IMR-90 (cell line): ENCODE data around the gene ATP2A3. TPM values are rescaled to one million over a fixed set of nuclear protein-coding genes. Genes with fewer than 3 reads are reported as not detected.

Source experiments
- ATAC-seq: fragments of 200-7000 bp; cut with Tn5 transposase; 2 replicates; pipeline ENCODE4 v1.9.1; 2020; ENCODE audit warnings: low read depth, mild to moderate bottlenecking, moderate library complexity
- BruUV-seq: library from RNA; stranded (reverse); fragments of 400-500 nt; replicated peaks from 2 replicates; lab custom pipeline; 2021; lab: Mats Ljungman, UMichigan
- CTCF ChIA-PET: fragments of 300-600 bp; formaldehyde crosslinking; extraction: SDS; loops from one replicate; lab custom pipeline; 2021; ENCODE audit warnings: antibody characterized with exemption; lab: Yijun Ruan, JAX
- POLR2A ChIA-PET: fragments of 300-600 bp; sonication (Branson Sonifier 250); formaldehyde crosslinking; loops from one replicate; lab custom pipeline; 2022; ENCODE audit warnings: antibody characterized with exemption; ENCODE audit not compliant: unreplicated experiment; lab: Charles Lee
- DNase-seq: peaks from one replicate; pipeline ENCODE4 v3.0.0; 2013
- H2AFZ ChIP-seq: replicated peaks from 2 replicates; pipeline ENCODE3; 2013; ENCODE audit warnings: low read length, mild to moderate bottlenecking; ENCODE audit not compliant: poor library complexity
- H2AK5ac ChIP-seq: 2 replicates; pipeline ENCODE4 v1.6.1; 2013; ENCODE audit warnings: low read depth, low read length, inconsistent platforms
- H2AK9ac ChIP-seq: replicated peaks from 2 replicates; pipeline ENCODE3; 2013; ENCODE audit warnings: mild to moderate bottlenecking, low read depth, low read length, moderate library complexity; ENCODE audit not compliant: poor library complexity
- H2BK120ac ChIP-seq: 2 replicates; pipeline ENCODE4 v1.6.1; 2013; ENCODE audit warnings: low read depth, low read length, inconsistent platforms
- H2BK15ac ChIP-seq: 3 replicates; pipeline ENCODE4 v1.6.1; 2013; ENCODE audit warnings: low read depth, low read length, inconsistent platforms
- H2BK20ac ChIP-seq: 2 replicates; pipeline ENCODE4 v1.6.1; 2013; ENCODE audit warnings: low read depth, mild to moderate bottlenecking, inconsistent platforms, low read length, moderate library complexity
- H2BK5ac ChIP-seq: 2 replicates; pipeline ENCODE4 v1.6.1; 2013; ENCODE audit warnings: mild to moderate bottlenecking, low read depth, low read length, inconsistent platforms; ENCODE audit not compliant: poor library complexity, severe bottlenecking
- H3K14ac ChIP-seq: replicated peaks from 2 replicates; pipeline ENCODE4 v1.6.1; 2013; ENCODE audit warnings: low read depth, low read length, inconsistent platforms
- H3K18ac ChIP-seq: 2 replicates; pipeline ENCODE4 v1.6.1; 2013; ENCODE audit warnings: low read depth, low read length, control low read depth
- H3K23ac ChIP-seq: 2 replicates; pipeline ENCODE4 v1.6.1; 2013; ENCODE audit warnings: low read depth, low read length, inconsistent platforms
- H3K27ac ChIP-seq: 2 replicates; pipeline ENCODE4 v1.5.1; 2013; ENCODE audit warnings: mild to moderate bottlenecking, control low read depth, low read length; ENCODE audit not compliant: insufficient read depth
- H3K27me3 ChIP-seq: 2 replicates; pipeline ENCODE4 v1.6.1; 2013; ENCODE audit warnings: low read length; ENCODE audit not compliant: control insufficient read depth, insufficient read depth
- H3K36me3 ChIP-seq: 2 replicates; pipeline ENCODE4 v1.6.1; 2013; ENCODE audit warnings: low read length, mixed read lengths; ENCODE audit not compliant: control insufficient read depth, insufficient read depth
- H3K4ac ChIP-seq: 2 replicates; pipeline ENCODE4 v1.6.1; 2013; ENCODE audit warnings: low read depth, low read length, inconsistent platforms
- H3K4me1 ChIP-seq: 2 replicates; pipeline ENCODE4 v1.6.1; 2013; ENCODE audit warnings: low read length, mixed read lengths; ENCODE audit not compliant: control insufficient read depth, insufficient read depth
- H3K4me2 ChIP-seq: 2 replicates; pipeline ENCODE4 v1.6.1; 2013; ENCODE audit warnings: low read depth, mild to moderate bottlenecking, control low read depth, low read length, moderate library complexity
- H3K4me3 ChIP-seq: 2 replicates; pipeline ENCODE4 v1.5.1; 2013; ENCODE audit warnings: low read depth, mild to moderate bottlenecking, control low read depth, low read length, moderate library complexity; ENCODE audit not compliant: insufficient read depth
- H3K56ac ChIP-seq: 2 replicates; pipeline ENCODE4 v1.6.1; 2013; ENCODE audit warnings: low read length, inconsistent platforms; ENCODE audit not compliant: insufficient read depth; ENCODE audit errors: extremely low read depth
- H3K79me1 ChIP-seq, 2 experiments: 2 replicates each; pipeline ENCODE4 v1.6.1; 2013; ENCODE audit warnings: low read length in 2 of 2, inconsistent platforms in 1 of 2, low read depth in 1 of 2
- H3K9ac ChIP-seq: 2 replicates; pipeline ENCODE4 v1.6.1; 2013; ENCODE audit warnings: low read depth, low read length, control low read depth
- H3K9me1 ChIP-seq: 2 replicates; pipeline ENCODE4 v1.6.1; 2013; ENCODE audit warnings: low read length, inconsistent platforms; ENCODE audit not compliant: insufficient read depth
- H3K9me3 ChIP-seq: 2 replicates; pipeline ENCODE4 v1.6.1; 2013; ENCODE audit warnings: low read length; ENCODE audit not compliant: control insufficient read depth, insufficient read depth
- H4K20me1 ChIP-seq: 2 replicates; pipeline ENCODE4 v1.6.1; 2013; ENCODE audit warnings: low read length, inconsistent platforms; ENCODE audit not compliant: insufficient read depth
- H4K5ac ChIP-seq: 2 replicates; pipeline ENCODE4 v1.6.1; 2013; ENCODE audit warnings: mild to moderate bottlenecking, low read depth, low read length, control low read depth
- H4K8ac ChIP-seq, 2 experiments: 2 replicates each; pipeline ENCODE4 v1.6.1; 2013; ENCODE audit warnings: low read depth in 2 of 2, low read length in 2 of 2, control low read depth in 1 of 2, inconsistent platforms in 1 of 2
- H4K91ac ChIP-seq: 2 replicates; pipeline ENCODE4 v1.6.1; 2013; ENCODE audit warnings: low read depth, low read length, inconsistent platforms; ENCODE audit not compliant: insufficient read depth
- CEBPB ChIP-seq: IDR thresholded peaks from 2 replicates; pipeline ENCODE4 v1.6.1; 2012; ENCODE audit warnings: low read depth, low read length, improper control_type of control experiment
- CHD1 ChIP-seq: IDR thresholded peaks from 2 replicates; pipeline ENCODE4 v1.6.1; 2012; ENCODE audit warnings: low read depth, low read length, improper control_type of control experiment
- FOS ChIP-seq: fragments of 150-350 bp; IDR thresholded peaks from 2 replicates; pipeline ENCODE4 v1.6.1; 2016; ENCODE audit warnings: low read depth, low read length
- MAFK ChIP-seq: IDR thresholded peaks from 2 replicates; pipeline ENCODE4 v1.6.1; 2012; ENCODE audit warnings: low read depth, low read length, improper control_type of control experiment
- POLR2A ChIP-seq: IDR thresholded peaks from 2 replicates; pipeline ENCODE4 v1.6.1; 2012; ENCODE audit warnings: mild to moderate bottlenecking, low read depth, low read length
- RAD21 ChIP-seq: IDR thresholded peaks from 2 replicates; pipeline ENCODE4 v1.6.1; 2012; ENCODE audit warnings: low read length, improper control_type of control experiment
- RCOR1 ChIP-seq: IDR thresholded peaks from 2 replicates; pipeline ENCODE4 v1.6.1; 2012; ENCODE audit warnings: mild to moderate bottlenecking, low read length, improper control_type of control experiment; ENCODE audit not compliant: insufficient replicate concordance
- SMC3 ChIP-seq: fragments of 150-350 bp; IDR thresholded peaks from 2 replicates; pipeline ENCODE4 v1.6.1; 2016; ENCODE audit warnings: low read depth, mild to moderate bottlenecking, antibody characterized with exemption, low read length, moderate library complexity
- WGBS, 2 experiments: methylation state at CpG; one replicate each; pipeline versions ENCODE4 v1.1.5 to v1.1.7; 2013; ENCODE audit warnings: missing lambda C conversion rate in 2 of 2; ENCODE audit not compliant: insufficient read length in 1 of 2; ENCODE audit errors: extremely low coverage in 2 of 2; 5-methylcytosine and 5-hydroxymethylcytosine counted together
- dilution Hi-C: fragments of 300-500 bp; cut with HindIII; formaldehyde crosslinking; loops from one replicate; pipeline ENCODE4 v1.14.3; 2018; ENCODE audit warnings: low sequenced_read_pairs; ENCODE audit not compliant: unreplicated experiment
- in situ Hi-C: fragments of 300-500 bp; cut with MboI; formaldehyde crosslinking; loops from 3 replicates; pipeline ENCODE4 v1.14.3; 2019; ENCODE audit warnings: low sequenced_read_pairs, inconsistent platforms, mixed read lengths
- intact Hi-C: fragments of 100-400 bp; cut with micrococcal nuclease; formaldehyde crosslinking; loops from 2 replicates; pipeline ENCODE4 v1.10.0; 2022
- polyA plus RNA-seq, 3 experiments: library from polyadenylated mRNA; depleted of rRNA; stranded (reverse); fragments of >200 nt; gene quantifications; 2 replicates each; pipeline ENCODE4 v1.2.3, GENCODE V29; 2012; ENCODE audit warnings: low replicate concordance in 1 of 3
- total RNA-seq: library from RNA; depleted of rRNA; stranded (reverse); fragments of >200 nt; gene quantifications from 2 replicates; pipeline ENCODE4 v1.2.3, GENCODE V29; 2012

Gene ATP2A3
- total and polyA plus RNA-seq, 2 of the 4 experiments (the other 2 are of a cell fraction): 0.18 to 0.63 TPM

DNA sequence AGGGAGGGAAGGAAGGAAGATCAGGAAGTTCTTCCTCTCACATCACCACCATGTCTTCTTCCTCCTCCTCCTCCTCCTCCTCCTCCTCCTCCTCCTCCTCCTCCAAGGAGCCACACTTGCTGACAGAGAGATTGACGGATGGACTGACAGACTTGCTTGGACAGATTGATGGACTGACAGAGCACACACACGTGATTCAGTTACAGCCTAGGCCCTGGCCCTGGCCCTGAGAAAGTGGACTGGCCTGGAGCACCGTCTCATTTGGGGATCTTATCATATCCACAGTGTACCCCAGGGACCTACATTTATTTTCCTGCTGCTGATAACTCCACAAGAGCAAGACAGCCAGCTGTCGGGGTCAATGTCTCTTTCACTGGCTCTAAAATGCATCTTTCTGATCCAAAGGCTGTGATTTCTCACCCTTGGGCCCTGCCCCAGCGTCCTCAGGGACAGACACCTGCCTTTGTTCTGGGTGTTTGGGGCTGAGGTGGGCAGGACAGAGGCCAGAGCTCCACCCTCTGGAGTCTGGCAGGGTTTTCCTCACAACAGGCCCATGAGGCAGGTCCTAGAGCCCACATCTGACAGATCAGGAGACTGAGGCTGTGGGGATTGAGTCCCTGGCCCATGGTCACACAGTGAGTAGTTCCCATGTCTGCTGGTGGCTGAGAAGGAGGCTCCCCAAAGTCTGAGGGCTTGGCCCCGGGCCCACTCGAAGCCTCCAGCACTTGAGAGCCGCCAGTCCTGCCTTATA lies 45.7 kb downstream of the ATP2A3 start:
- intact Hi-C loops: no loop called here
- in situ Hi-C loops: no loop called here
- CTCF ChIA-PET: no interaction called here

More for the DNA sequence above, 45.7 kb downstream of the ATP2A3 start:
- no peak overlapping the region for H3K4me2 ChIP-seq
- dilution Hi-C loops: no loop called here
- BruUV-seq: no TSS peak
- no peak overlapping the region for H3K27ac ChIP-seq
- ATAC-seq: no peak
- no peak overlapping the region for H3K56ac ChIP-seq
- no peaks in the 10 kb centered on the region for H3K9me1 ChIP-seq
- no peak overlapping the region for H4K5ac ChIP-seq
- H2BK5ac ChIP-seq: no peak overlapping the region
- H3K14ac ChIP-seq: no peak overlapping the region
- no peak overlapping the region for H2BK15ac ChIP-seq
- no peak overlapping the region; the same call in 1 of the 2 replicates for H2AK5ac ChIP-seq
- no peaks in the 10 kb centered on the region for H3K36me3 ChIP-seq
- no peaks in the 10 kb centered on the region for H3K79me1 ChIP-seq
- no peak overlapping the region for H3K4ac ChIP-seq
- no peaks in the 10 kb centered on the region for H3K27me3 ChIP-seq
- TF ChIP-seq SMC3: no peak
- no peak for TF ChIP-seq FOS
- no peak for TF ChIP-seq CEBPB
- no peak for TF ChIP-seq CHD1
- TF ChIP-seq RCOR1: no peak
- TF ChIP-seq MAFK: no peak
- TF ChIP-seq RAD21: no peak
- no peak for TF ChIP-seq POLR2A
- no peak overlapping the region for H3K23ac ChIP-seq
- peak overlapping the region; percentile 43 for H2AFZ ChIP-seq
- H2AK9ac ChIP-seq: peak overlapping the region; percentile 72
- no peak overlapping the region for H2BK20ac ChIP-seq
- WGBS, 2 experiments: 52% methylated on average over 3 of the region's 8 CpGs; no CpG with 5 or more reads in 1 of the 2 experiments
- H3K9ac ChIP-seq: no peak overlapping the region
- no peaks in the 10 kb centered on the region for H3K9me3 ChIP-seq
- no peak overlapping the region for H2BK120ac ChIP-seq
- no peak overlapping the region for H4K91ac ChIP-seq
- no peak overlapping the region for H3K18ac ChIP-seq
- no peaks in the 10 kb centered on the region for H4K20me1 ChIP-seq
- H4K8ac ChIP-seq: no peak overlapping the region
- H3K4me3 ChIP-seq: no peak overlapping the region
- POLR2A ChIA-PET: no interaction called here
- H3K4me1 ChIP-seq: peaks cover 5% of the 10 kb centered on the region; the same call in 1 of the 2 replicates
- DNase-seq: no peak
